CD14-positive monocyte (primary cell): ENCODE data around the gene CRYAB. TPM values are rescaled to one million over a fixed set of nuclear protein-coding genes. Genes with fewer than 3 reads are reported as not detected.

Experiments
- DNase-seq, 3 donors: peaks; one replicate each; pipeline ENCODE4 v3.0.0-alpha.2; 2011 to 2022
- H2AFZ ChIP-seq: 2 replicates; pipeline ENCODE4 v1.6.0; 2012; ENCODE audit warnings: mild to moderate bottlenecking, low read depth, low read length, inconsistent platforms; ENCODE audit not compliant: insufficient read depth, poor library complexity, severe bottlenecking
- H3K27ac ChIP-seq, 2 donors: 1 replicate in 1 of 2; 2 replicates in 1 of 2; pipeline ENCODE4 v1.5.1; 2012 to 2013; ENCODE audit warnings: low read length in 2 of 2, control low read depth in 1 of 2, inconsistent platforms in 1 of 2, low read depth in 1 of 2, mild to moderate bottlenecking in 1 of 2
- H3K27me3 ChIP-seq, 2 donors: one replicate each; pipeline versions ENCODE4 v1.6.0 to v1.6.1; 2011 to 2013; ENCODE audit warnings: low read length in 2 of 2; ENCODE audit not compliant: control insufficient read depth in 2 of 2, insufficient read depth in 2 of 2
- H3K36me3 ChIP-seq, 2 donors: replicated peaks in 1 of 2; 1 replicate in 1 of 2; 2 replicates in 1 of 2; pipeline versions ENCODE4 v1.5.1 to v1.6.1; 2012 to 2013; ENCODE audit warnings: low read length in 2 of 2, control low read depth in 1 of 2, inconsistent platforms in 1 of 2, mild to moderate bottlenecking in 1 of 2; ENCODE audit not compliant: insufficient read depth in 2 of 2, control insufficient read depth in 1 of 2
- H3K4me1 ChIP-seq, 2 donors: 1 replicate in 1 of 2; 2 replicates in 1 of 2; pipeline versions ENCODE4 v1.5.1 to v1.6.1; 2012 to 2013; ENCODE audit warnings: low read length in 2 of 2, control low read depth in 1 of 2, inconsistent platforms in 1 of 2, mild to moderate bottlenecking in 1 of 2, moderate library complexity in 1 of 2; ENCODE audit not compliant: insufficient read depth in 2 of 2, control insufficient read depth in 1 of 2
- H3K4me2 ChIP-seq: replicated peaks from 2 replicates; pipeline ENCODE3; 2012; ENCODE audit warnings: low read length, moderate library complexity, mild to moderate bottlenecking; ENCODE audit not compliant: poor library complexity, severe bottlenecking; ENCODE audit errors: extremely low read depth
- H3K4me3 ChIP-seq, 3 experiments: fragments of 200-600 bp in 1 of 3; sonication (generic) in 1 of 3; replicated peaks in 1 of 3; 1 replicate in 2 of 3; 2 replicates in 1 of 3; pipeline ENCODE4 v1.5.1; 2011 to 2013; ENCODE audit warnings: low read length in 3 of 3, mild to moderate bottlenecking in 3 of 3, control low read depth in 2 of 3, low read depth in 2 of 3, inconsistent platforms in 1 of 3, moderate library complexity in 1 of 3
- H3K79me2 ChIP-seq: 2 replicates; pipeline ENCODE4 v1.6.0; 2012; ENCODE audit warnings: mild to moderate bottlenecking, control low read depth, inconsistent platforms, low read length, moderate library complexity; ENCODE audit not compliant: insufficient read depth
- H3K9ac ChIP-seq: 2 replicates; pipeline ENCODE4 v1.6.0; 2017; ENCODE audit warnings: low read length, mild to moderate bottlenecking; ENCODE audit not compliant: insufficient read depth, poor library complexity, severe bottlenecking
- H3K9me3 ChIP-seq, 2 donors: replicated peaks in 1 of 2; 1 replicate in 1 of 2; 2 replicates in 1 of 2; pipeline versions ENCODE4 v1.5.1 to v1.6.1; 2012 to 2013; ENCODE audit warnings: low read length in 2 of 2, control low read depth in 1 of 2; ENCODE audit not compliant: control insufficient read depth in 1 of 2, insufficient read depth in 1 of 2
- H4K20me1 ChIP-seq: 2 replicates; pipeline ENCODE4 v1.6.0; 2012; ENCODE audit warnings: mild to moderate bottlenecking, low read length, control low read depth, moderate library complexity; ENCODE audit not compliant: insufficient read depth
- H3K27ac Mint-ChIP-seq, 7 donors: one replicate each; pipeline ENCODE4 v1.8.0; 2020; ENCODE audit warnings: mild to moderate bottlenecking in 7 of 7, mixed read lengths in 7 of 7, moderate library complexity in 6 of 7, inconsistent platforms in 2 of 7
- H3K27me3 Mint-ChIP-seq, 3 donors: one replicate each; pipeline ENCODE4 v1.8.0; 2021 to 2022; ENCODE audit warnings: low read depth in 3 of 3, mild to moderate bottlenecking in 3 of 3, mixed read lengths in 3 of 3, moderate library complexity in 3 of 3, inconsistent platforms in 1 of 3
- H3K36me3 Mint-ChIP-seq, 2 donors: one replicate each; pipeline ENCODE4 v1.8.0; 2020; ENCODE audit warnings: mixed read lengths in 2 of 2, inconsistent platforms in 1 of 2, mild to moderate bottlenecking in 1 of 2
- H3K4me1 Mint-ChIP-seq: one replicate; pipeline ENCODE4 v1.8.0; 2020; ENCODE audit warnings: mild to moderate bottlenecking, mixed read lengths
- H3K4me3 Mint-ChIP-seq, 2 donors: one replicate each; pipeline ENCODE4 v1.8.0; 2020; ENCODE audit warnings: mild to moderate bottlenecking in 2 of 2, mixed read lengths in 2 of 2, moderate library complexity in 1 of 2
- H3K9me3 Mint-ChIP-seq, 7 donors: one replicate each; pipeline ENCODE4 v1.8.0; 2020 to 2022; ENCODE audit warnings: mixed read lengths in 7 of 7, mild to moderate bottlenecking in 6 of 7, moderate library complexity in 6 of 7, inconsistent platforms in 2 of 7
- CTCF ChIP-seq: fragments of 200-600 bp; IDR thresholded peaks from one replicate; pipeline ENCODE4 v1.8.0; 2022; ENCODE audit warnings: antibody characterized with exemption, mild to moderate bottlenecking
- WGBS: methylation state at CpG from one replicate; pipeline ENCODE4 v1.1.5; 2013; ENCODE audit warnings: missing lambda C conversion rate; ENCODE audit not compliant: insufficient coverage; 5-methylcytosine and 5-hydroxymethylcytosine counted together
- intact Hi-C, 2 donors: fragments of 100-400 bp; cut with micrococcal nuclease; formaldehyde crosslinking; loops; one replicate each; pipeline versions ENCODE4 v1.15.0 to v1.15.1; 2023
- polyA plus RNA-seq, 3 donors: library from polyadenylated mRNA; depleted of rRNA in 1 of 3; unstranded in 2 of 3; stranded (reverse) in 1 of 3; fragments of 300-500 nt in 2 of 3; fragments of >200 nt in 1 of 3; fragmentation: Illumina TruSeq in 2 of 3; gene quantifications; 1 replicate in 2 of 3; 2 replicates in 1 of 3; pipeline ENCODE4 v1.2.3, GENCODE V29; 2012 to 2021

CRYAB gene
- polyA plus RNA-seq, 3 donors = not detected

- peaks cover 0 to 2% of the 10 kb centered on the region in 2 donors for H3K36me3 Mint-ChIP-seq
- H4K20me1 ChIP-seq = no peaks in the 10 kb centered on the region
- TF ChIP-seq CTCF = no peak
- no peak overlapping the region for H3K9ac ChIP-seq
- H2AFZ ChIP-seq = no peak overlapping the region
- H3K4me2 ChIP-seq = no peak overlapping the region
- H3K27ac ChIP-seq = no peak overlapping the region
- no peaks in the 10 kb centered on the region for H3K27me3 ChIP-seq
- no peak overlapping the region for H3K4me3 ChIP-seq
- peaks cover 36% of the 10 kb centered on the region for H3K4me1 Mint-ChIP-seq
- H3K27me3 Mint-ChIP-seq = peaks cover 0 to 2% (median 1%) of the 10 kb centered on the region in 3 donors
- H3K79me2 ChIP-seq = no peaks in the 10 kb centered on the region
- H3K4me3 Mint-ChIP-seq = no peak overlapping the region
- no CpG with 5 or more reads among the region's 2 CpGs for WGBS
- DNase-seq = no peak
- no peaks in the 10 kb centered on the region for H3K9me3 Mint-ChIP-seq
- H3K9me3 ChIP-seq = no peaks in the 10 kb centered on the region
- H3K36me3 ChIP-seq = no peaks in the 10 kb centered on the region
- no peak overlapping the region for H3K27ac Mint-ChIP-seq
- H3K4me1 ChIP-seq = peaks cover 41 to 53% of the 10 kb centered on the region in 2 donors
- intact Hi-C loops = loop anchor here in 1 of 2 donors (5.0 to 10.0 kb wide), 3 partner anchors 50 to 222 kb away; partner anchors contain the start of gene DLAT
Measured at GRCh38 chr11:111932611-111932950, 21.0 kb upstream of the CRYAB start.

GRCh38 chr11:111930472-111930871 is 18.9 kb upstream of the CRYAB start:
- Histone ChIP-seq H3K27me3 (no peaks in the 10 kb centered on the region), H4K20me1 (no peaks in the 10 kb centered on the region), H3K9ac (no peak overlapping the region), H3K27ac (no peak overlapping the region), H3K4me3 (no peak overlapping the region), H3K36me3 (no peaks in the 10 kb centered on the region), H3K9me3 (no peaks in the 10 kb centered on the region), H2AFZ (no peak overlapping the region), H3K4me1 (peaks cover 36 to 48% of the 10 kb centered on the region in 2 donors), H3K79me2 (no peaks in the 10 kb centered on the region), H3K4me2 (no peak overlapping the region)
- no peak for DNase-seq
- Mint-ChIP-seq H3K4me3 (no peak overlapping the region), H3K36me3 (peaks cover 0 to 4% of the 10 kb centered on the region in 2 donors), H3K9me3 (no peaks in the 10 kb centered on the region), H3K27me3 (peaks cover 0 to 1% (median 0%) of the 10 kb centered on the region in 3 donors), H3K27ac (no peak overlapping the region), H3K4me1 (peaks cover 33% of the 10 kb centered on the region)
- WGBS = no CpG with 5 or more reads among the region's 4 CpGs
- intact Hi-C loops = loop anchor here in 1 of 2 donors (5.0 to 10.0 kb wide), 3 partner anchors 52 to 224 kb away; partner anchors contain the start of gene DLAT
- no peak for TF ChIP-seq CTCF
